Lung (tissue), 12 donors: ENCODE measurements around the gene OOSP1. TPM values are rescaled to one million over a fixed set of nuclear protein-coding genes. Genes with fewer than 3 reads are reported as not detected.
"Not testable (repeated sequence)": the region's sequence is repeated elsewhere in the genome, so short reads cannot be mapped to it uniquely, and the experiment has no call there.

Experiments
- ATAC-seq: fragments of 200-7000 bp; cut with Tn5 transposase; one replicate; pipeline ENCODE4 v1.9.1; 2020; ENCODE audit warnings: moderate number of reproducible peaks; ENCODE audit not compliant: insufficient read depth, low FRiP score
- DNase-seq, 3 donors: peaks; one replicate each; pipeline ENCODE4 v3.0.0-alpha.2; 2013 to 2017
- H3K27ac ChIP-seq, 2 donors: one replicate each; pipeline ENCODE4 v1.5.1; 2013; ENCODE audit warnings: mild to moderate bottlenecking in 2 of 2, moderate library complexity in 2 of 2, control low read depth in 1 of 2, inconsistent platforms in 1 of 2, low read depth in 1 of 2, low read length in 1 of 2
- H3K27me3 ChIP-seq, 3 donors: one replicate each; pipeline ENCODE4 v1.5.1; 2013; ENCODE audit warnings: low read length in 2 of 3; ENCODE audit not compliant: control insufficient read depth in 3 of 3, insufficient read depth in 3 of 3
- H3K36me3 ChIP-seq, 4 donors: one replicate each; pipeline ENCODE4 v1.5.1; 2013; ENCODE audit warnings: low read length in 4 of 4, mild to moderate bottlenecking in 1 of 4, moderate library complexity in 1 of 4; ENCODE audit not compliant: control insufficient read depth in 4 of 4, insufficient read depth in 4 of 4
- H3K4me1 ChIP-seq, 5 donors: one replicate each; pipeline ENCODE4 v1.5.1; 2013; ENCODE audit warnings: low read length in 5 of 5, mild to moderate bottlenecking in 2 of 5, moderate library complexity in 1 of 5; ENCODE audit not compliant: control insufficient read depth in 5 of 5, insufficient read depth in 5 of 5
- H3K4me3 ChIP-seq: one replicate; pipeline ENCODE4 v1.5.1; 2013; ENCODE audit warnings: mild to moderate bottlenecking, control low read depth, moderate library complexity
- H3K9ac ChIP-seq, 2 donors: one replicate each; pipeline ENCODE4 v1.5.1; 2013; ENCODE audit warnings: low read length in 2 of 2, control low read depth in 1 of 2; ENCODE audit not compliant: insufficient read depth in 1 of 2
- H3K9me3 ChIP-seq, 4 donors: one replicate each; pipeline ENCODE4 v1.5.1; 2013; ENCODE audit warnings: low read length in 3 of 4, mild to moderate bottlenecking in 1 of 4, moderate library complexity in 1 of 4; ENCODE audit not compliant: control insufficient read depth in 4 of 4, insufficient read depth in 3 of 4
- CTCF ChIP-seq: IDR thresholded peaks from 2 replicates; pipeline ENCODE4 v1.5.1; 2012; ENCODE audit warnings: mild to moderate bottlenecking; ENCODE audit errors: control extremely low read depth, extremely low read depth
- WGBS, 2 donors: extraction: QIAGEN DNeasy Blood & Tissue Kit; methylation state at CpG; one replicate each; pipeline ENCODE4 v1.1.7; 2013; 5-methylcytosine and 5-hydroxymethylcytosine counted together
- polyA plus RNA-seq, 2 donors: library from polyadenylated mRNA; stranded (reverse); fragments of 200-250 nt; gene quantifications; one replicate each; pipeline ENCODE4 v1.2.1, GENCODE V29; 2013
- total RNA-seq, 2 donors: library from RNA; depleted of rRNA in 1 of 2; stranded (reverse); fragments of >200 nt in 1 of 2; gene quantifications; one replicate each; pipeline ENCODE4 v1.2.1, GENCODE V29; 2014 to 2021
- donor health status: control.
- donor health status: control.
- donor health status: Bipolar disorder and iron deficiency.
- donor health status: healthy.
- donor health status: DM: yes; HTN: yes; CAD: no.

OOSP1 gene
- total and polyA plus RNA-seq, 4 donors = not detected

GRCh38 chr11:59901306-59901705 is 36.9 kb upstream of the OOSP1 start:
- Histone ChIP-seq H3K36me3 (no peaks in the 10 kb centered on the region), H3K4me3 (no peak overlapping the region), H3K27me3 (no peaks in the 10 kb centered on the region), H3K9ac (no peak overlapping the region), H3K4me1 (no peaks in the 10 kb centered on the region), H3K27ac (peak overlapping the region in 1 of 2 donors; percentile 40), H3K9me3 (peaks cover 0 to 4% (median 0%) of the 10 kb centered on the region in 4 donors)
- TF ChIP-seq CTCF = no peak
- ATAC-seq (no peak), DNase-seq (peak in 2 of 3 donors; percentile 17 to 20)
- 27 to 39% methylated on average over 1 of the region's 1 CpG for WGBS, 2 donors

- H3K27me3 ChIP-seq, H3K27ac ChIP-seq, H3K9ac ChIP-seq, H3K4me3 ChIP-seq, ATAC-seq, DNase-seq, H3K9me3 ChIP-seq, H3K4me1 ChIP-seq, H3K36me3 ChIP-seq: not testable (repeated sequence)
- 100% methylated on average over 2 of the region's 2 CpGs for WGBS, 2 donors
These were observed 34.7 kb upstream of the OOSP1 start for GRCh38 chr11:59903569-59903968.

- no peak overlapping the region for H3K9ac ChIP-seq
- peaks cover 0 to 18% (median 11%) of the 10 kb centered on the region in 4 donors for H3K9me3 ChIP-seq
- WGBS, 2 donors = 92 to 94% methylated on average over 2 of the region's 2 CpGs
- H3K27ac ChIP-seq = no peak overlapping the region
- DNase-seq (no peak), ATAC-seq (no peak)
- no peaks in the 10 kb centered on the region for H3K4me1 ChIP-seq
- H3K4me3 ChIP-seq = no peak overlapping the region
- TF ChIP-seq CTCF = no peak
- H3K36me3 ChIP-seq = no peaks in the 10 kb centered on the region
- no peaks in the 10 kb centered on the region for H3K27me3 ChIP-seq
These were observed 19.8 kb upstream of the OOSP1 start for GRCh38 chr11:59918480-59918879.

- no peak for ATAC-seq
- WGBS, 2 donors = 56 to 73% methylated on average over 3 of the region's 3 CpGs
These were observed 19.1 kb upstream of the OOSP1 start for GRCh38 chr11:59918987-59919589.

More at GRCh38 chr11:59918987-59919589, 19.1 kb upstream of the OOSP1 start:
- peak in 1 of 3 donors; percentile 4 for DNase-seq
- H3K4me3 ChIP-seq = no peak overlapping the region
- H3K4me1 ChIP-seq = no peaks in the 10 kb centered on the region
- H3K27me3 ChIP-seq = no peaks in the 10 kb centered on the region
- H3K27ac ChIP-seq = no peak overlapping the region
- no peak for TF ChIP-seq CTCF
- H3K9ac ChIP-seq = no peak overlapping the region
- peaks cover 0 to 24% (median 13%) of the 10 kb centered on the region in 4 donors for H3K9me3 ChIP-seq
- no peaks in the 10 kb centered on the region for H3K36me3 ChIP-seq
